ENCODE measurements around the gene LINC00237. TPM values are rescaled to one million over a fixed set of nuclear protein-coding genes. Genes with fewer than 3 reads are reported as not detected.

Gene LINC00237
- total and polyA plus RNA-seq, 2 donors (not counting 1 experiment from before 2014, with no cell fraction given) = 0.07 TPM; not detected in 1

- Histone ChIP-seq H3K4me1 (ENCODE audit: control insufficient read depth in 2 of 2, insufficient read depth in 2 of 2, low read length in 2 of 2) (peaks cover 9 to 15% of the 10 kb centered on the region in 2 donors), H3K9me3 (ENCODE audit: control extremely low read depth in 1 of 3, control insufficient read depth in 2 of 3, insufficient read depth in 1 of 3, low read length in 2 of 3) (peaks cover 0 to 5% (median 0%) of the 10 kb centered on the region in 3 donors), H3K4me2 (replicated peaks; ENCODE audit: low read depth, low read length, poor library complexity, severe bottlenecking) (no peak overlapping the region), H3K4me3 (ENCODE audit: control extremely low read depth in 1 of 5, extremely low read depth in 1 of 5, insufficient read depth in 1 of 5, low read depth in 2 of 5, low read length in 4 of 5) (no peak overlapping the region), H3K36me3 (replicated peaks in 1 of 2; ENCODE audit: control extremely low read depth in 1 of 2, control insufficient read depth in 1 of 2, extremely low read depth in 1 of 2, insufficient read depth in 2 of 2, low read length in 1 of 2) (no peaks in the 10 kb centered on the region), H3K27ac (ENCODE audit: low read length in 2 of 2) (no peak overlapping the region), H3K9ac (ENCODE audit: low read length) (no peak overlapping the region), H3K27me3 (replicated peaks in 1 of 4; ENCODE audit: control extremely low read depth in 1 of 4, control insufficient read depth in 3 of 4, insufficient read depth in 4 of 4, low read length in 3 of 4) (peaks cover 0 to 49% (median 30%) of the 10 kb centered on the region in 4 experiments), H4K20me1 (ENCODE audit: control insufficient read depth, insufficient read depth, low read length, poor library complexity, severe bottlenecking) (no peaks in the 10 kb centered on the region), H2AFZ (ENCODE audit: insufficient read depth, low read depth, low read length, poor library complexity, severe bottlenecking) (no peak overlapping the region), H3K79me2 (ENCODE audit: control insufficient read depth, insufficient read depth, low read length) (no peaks in the 10 kb centered on the region)
- no peak for ATAC-seq (ENCODE audit: low read depth)
- peaks cover 52% of the 10 kb centered on the region for H3K27me3 Mint-ChIP-seq
- intact Hi-C loops (cut with micrococcal nuclease) = no loop called here
- DNase-seq = no peak
- H3K27ac Mint-ChIP-seq = no peak overlapping the region
- ChIA-PET CTCF (no interaction called here), POLR2A (no interaction called here)
- H3K9me3 Mint-ChIP-seq (ENCODE audit: insufficient read depth) = no peaks in the 10 kb centered on the region
- H3K4me3 Mint-ChIP-seq = peak overlapping the region; percentile 26
- TF ChIP-seq CTCF (IDR thresholded peaks at IDR 0.05) (no peak), EZH2 (IDR thresholded peaks at IDR 0.05; ENCODE audit: borderline replicate concordance, insufficient read depth, low read depth, low read length, poor library complexity, severe bottlenecking) (no peak)
- WGBS (ENCODE audit: insufficient coverage) = 87% methylated on average over 6 of the region's 11 CpGs
- H3K4me1 Mint-ChIP-seq = peaks cover 11% of the 10 kb centered on the region
Observed at GRCh38 chr20:21090721-21091120, 15.4 kb downstream of the LINC00237 start.

GRCh38 chr20:21090111-21090618 is 16.0 kb downstream of the LINC00237 start:
- Histone ChIP-seq H3K4me1 (ENCODE audit: control insufficient read depth in 2 of 2, insufficient read depth in 2 of 2, low read length in 2 of 2) (peaks cover 9 to 15% of the 10 kb centered on the region in 2 donors), H3K9ac (ENCODE audit: low read length) (no peak overlapping the region), H3K79me2 (ENCODE audit: control insufficient read depth, insufficient read depth, low read length) (no peaks in the 10 kb centered on the region), H3K4me3 (ENCODE audit: control extremely low read depth in 1 of 5, extremely low read depth in 1 of 5, insufficient read depth in 1 of 5, low read depth in 2 of 5, low read length in 4 of 5) (peak overlapping the region in 1 of 5 experiments; percentile 31), H4K20me1 (ENCODE audit: control insufficient read depth, insufficient read depth, low read length, poor library complexity, severe bottlenecking) (no peaks in the 10 kb centered on the region), H3K27me3 (replicated peaks in 1 of 4; ENCODE audit: control extremely low read depth in 1 of 4, control insufficient read depth in 3 of 4, insufficient read depth in 4 of 4, low read length in 3 of 4) (peaks cover 0 to 46% (median 30%) of the 10 kb centered on the region in 4 experiments), H3K27ac (ENCODE audit: low read length in 2 of 2) (no peak overlapping the region), H3K36me3 (replicated peaks in 1 of 2; ENCODE audit: control extremely low read depth in 1 of 2, control insufficient read depth in 1 of 2, extremely low read depth in 1 of 2, insufficient read depth in 2 of 2, low read length in 1 of 2) (no peaks in the 10 kb centered on the region), H3K4me2 (replicated peaks; ENCODE audit: low read depth, low read length, poor library complexity, severe bottlenecking) (peak overlapping the region; percentile 33), H2AFZ (ENCODE audit: insufficient read depth, low read depth, low read length, poor library complexity, severe bottlenecking) (no peak overlapping the region), H3K9me3 (ENCODE audit: control extremely low read depth in 1 of 3, control insufficient read depth in 2 of 3, insufficient read depth in 1 of 3, low read length in 2 of 3) (peaks cover 0 to 5% (median 0%) of the 10 kb centered on the region in 3 donors)
- Mint-ChIP-seq H3K4me1 (peaks cover 11% of the 10 kb centered on the region), H3K4me3 (peak overlapping the region; percentile 2), H3K27ac (no peak overlapping the region), H3K27me3 (peaks cover 52% of the 10 kb centered on the region), H3K9me3 (ENCODE audit: insufficient read depth) (no peaks in the 10 kb centered on the region)
- 30% methylated on average over 9 of the region's 14 CpGs for WGBS (ENCODE audit: insufficient coverage)
- ATAC-seq (ENCODE audit: low read depth) (peak; percentile 53), DNase-seq (peak; percentile 27)
- TF ChIP-seq EZH2 (IDR thresholded peaks at IDR 0.05; ENCODE audit: borderline replicate concordance, insufficient read depth, low read depth, low read length, poor library complexity, severe bottlenecking) (no peak), CTCF (IDR thresholded peaks at IDR 0.05) (no peak)
- intact Hi-C loops (cut with micrococcal nuclease) = no loop called here
- ChIA-PET POLR2A (no interaction called here), CTCF (no interaction called here)

Measured in B cell (primary cell).